Right lobe of liver (tissue), 4 donors: ENCODE data around the gene SRSF8.

Source experiments
- CTCF ChIP-seq, 4 donors: fragments of 200-600 bp in 3 of 4; fragments of 450-650 bp in 1 of 4; IDR thresholded peaks; one replicate each; pipeline versions ENCODE4 v1.5.1 to v1.8.0; 2016 to 2022; ENCODE audit warnings: antibody characterized with exemption in 4 of 4, mild to moderate bottlenecking in 2 of 4
- POLR2A ChIP-seq: fragments of 450-650 bp; IDR thresholded peaks from one replicate; pipeline ENCODE4 v1.6.1; 2017; ENCODE audit warnings: antibody characterized with exemption, mild to moderate bottlenecking
- donor health status: DM: no; HTN: no; CAD: no.
- donor health status: DM: no; HTN: no; CAD: no.
- donor health status: DM: no; HTN: yes; CAD: no.

- no peak for TF ChIP-seq CTCF (IDR thresholded peaks at IDR 0.05)
- TF ChIP-seq POLR2A, result no peak
These were observed at the start of gene SRSF8 for GRCh38 chr11:95066716-95067038.
